Right lobe of liver (tissue), 6 donors: ENCODE data around the gene REPS2. TPM values are rescaled to one million over a fixed set of nuclear protein-coding genes. Genes with fewer than 3 reads are reported as not detected.

Experiments
- ATAC-seq, 4 donors: fragments of 200-7000 bp; cut with Tn5 transposase; one replicate each; pipeline ENCODE4 v1.9.1; 2020; ENCODE audit warnings: mild to moderate bottlenecking in 4 of 4, moderate library complexity in 4 of 4
- DNase-seq, 3 donors: peaks; one replicate each; pipeline ENCODE4 v3.0.0-alpha.2; 2020
- H3K27ac ChIP-seq, 3 donors: fragments of 200-600 bp; one replicate each; pipeline ENCODE4 v1.8.0; 2022
- H3K27me3 ChIP-seq, 2 donors: fragments of 200-600 bp; one replicate each; pipeline ENCODE4 v1.8.0; 2022
- H3K36me3 ChIP-seq, 4 donors: fragments of 200-600 bp; sonication (generic) in 1 of 4; one replicate each; pipeline versions ENCODE4 v1.5.1 to v1.8.0; 2017 to 2022; ENCODE audit warnings: control low read depth in 1 of 4
- H3K4me1 ChIP-seq, 4 donors: fragments of 200-600 bp; sonication (generic) in 1 of 4; one replicate each; pipeline versions ENCODE4 v1.5.1 to v1.8.0; 2017 to 2022; ENCODE audit warnings: control low read depth in 1 of 4
- H3K4me3 ChIP-seq, 3 donors: fragments of 200-600 bp; one replicate each; pipeline ENCODE4 v1.8.0; 2022
- H3K9me3 ChIP-seq, 4 donors: fragments of 200-600 bp; sonication (generic) in 1 of 4; one replicate each; pipeline versions ENCODE4 v1.5.1 to v1.8.0; 2017 to 2022; ENCODE audit warnings: control low read depth in 1 of 4
- CTCF ChIP-seq, 4 donors: fragments of 200-600 bp in 3 of 4; fragments of 450-650 bp in 1 of 4; IDR thresholded peaks; one replicate each; pipeline versions ENCODE4 v1.5.1 to v1.8.0; 2016 to 2022; ENCODE audit warnings: antibody characterized with exemption in 4 of 4, mild to moderate bottlenecking in 2 of 4
- POLR2A ChIP-seq: fragments of 450-650 bp; IDR thresholded peaks from one replicate; pipeline ENCODE4 v1.6.1; 2017; ENCODE audit warnings: antibody characterized with exemption, mild to moderate bottlenecking
- WGBS: methylation state at CpG from one replicate; pipeline ENCODE4 v1.1.6; 2018; ENCODE audit warnings: low coverage, low lambda C conversion rate; ENCODE audit not compliant: insufficient coverage; ENCODE audit errors: missing lambda C conversion rate; 5-methylcytosine and 5-hydroxymethylcytosine counted together
- intact Hi-C, 2 donors: fragments of 100-400 bp; cut with DNase I; formaldehyde crosslinking; loops; one replicate each; pipeline versions ENCODE4 v1.11.2 to v1.14.1; 2022
- total RNA-seq, 6 experiments: library from RNA; depleted of rRNA in 2 of 6; stranded (reverse); fragments of >200 nt in 2 of 6; fragmentation: NEBNext Ultra II Directional in 3 of 6; extraction: Animal tissue kit (Norgen Biotek cat#: 25700) in 3 of 6; gene quantifications; one replicate each; pipeline versions ENCODE4 v1.1.0 to v1.2.4, GENCODE V29; 2016 to 2023
- donor health status: DM: no; HTN: yes; CAD: no.
- donor health status: DM: no; HTN: no; CAD: no.
- donor health status: DM: no; HTN: no; CAD: no.
- donor health status: DM: no; HTN: yes; CAD: no.
- donor health status: DM: no; HTN: yes; CAD: no.

Gene REPS2
- total RNA-seq, 6 experiments from 2014 or later = 6.0 to 16.7 (median 13.1) TPM

GRCh38 chrX:16999275-16999674 lies 52.8 kb downstream of the REPS2 start:
- DNase-seq (no peak), ATAC-seq (no peak)
- H3K27me3 ChIP-seq = no peaks in the 10 kb centered on the region
- intact Hi-C loops = no loop called here
- no peak for TF ChIP-seq CTCF (IDR thresholded peaks at IDR 0.05)
- no peak for TF ChIP-seq POLR2A
- no peak overlapping the region for H3K4me3 ChIP-seq
- H3K27ac ChIP-seq = no peak overlapping the region
- H3K4me1 ChIP-seq = peaks cover 0 to 6% (median 0%) of the 10 kb centered on the region in 4 donors
- no peaks in the 10 kb centered on the region for H3K9me3 ChIP-seq
- no peaks in the 10 kb centered on the region for H3K36me3 ChIP-seq

GRCh38 chrX:17000751-17001150 lies 54.3 kb downstream of the REPS2 start:
- DNase-seq (no peak), ATAC-seq (peak in 3 of 4 donors; percentile 12 to 44 (median 38))
- no peak overlapping the region for H3K4me3 ChIP-seq
- intact Hi-C loops = no loop called here
- H3K27ac ChIP-seq = no peak overlapping the region
- no peaks in the 10 kb centered on the region for H3K9me3 ChIP-seq
- H3K4me1 ChIP-seq = peaks cover 0 to 6% (median 0%) of the 10 kb centered on the region in 4 donors
- no peak for TF ChIP-seq CTCF (IDR thresholded peaks at IDR 0.05)
- no peak for TF ChIP-seq POLR2A
- 46% methylated on average over 2 of the region's 2 CpGs for WGBS
- no peaks in the 10 kb centered on the region for H3K36me3 ChIP-seq
- H3K27me3 ChIP-seq = no peaks in the 10 kb centered on the region

- H3K27ac ChIP-seq = peak overlapping the region in 1 of 3 donors; percentile 16
- ATAC-seq = peak; percentile 54 to 69 (median 65)
- intact Hi-C loops = no loop called here
- WGBS = 62% methylated on average over 3 of the region's 3 CpGs
- TF ChIP-seq POLR2A (no peak), CTCF (IDR thresholded peaks at IDR 0.05) (no peak)
- no peaks in the 10 kb centered on the region for H3K9me3 ChIP-seq
- H3K27me3 ChIP-seq = no peaks in the 10 kb centered on the region
- H3K4me3 ChIP-seq = no peak overlapping the region
- DNase-seq = no peak
- no peaks in the 10 kb centered on the region for H3K36me3 ChIP-seq
- H3K4me1 ChIP-seq = peaks cover 0 to 5% (median 0%) of the 10 kb centered on the region in 4 donors
Observed at GRCh38 chrX:17005712-17006368, 59.4 kb downstream of the REPS2 start.

- TF ChIP-seq CTCF (IDR thresholded peaks at IDR 0.05) (peak in 1 of 4 donors; percentile 37), POLR2A (no peak)
- intact Hi-C loops = no loop called here
- no peak for DNase-seq
- 47% methylated on average over 8 of the region's 8 CpGs for WGBS
- no peaks in the 10 kb centered on the region for H3K36me3 ChIP-seq
- H3K9me3 ChIP-seq = no peaks in the 10 kb centered on the region
- H3K4me1 ChIP-seq = peaks cover 0 to 5% (median 0%) of the 10 kb centered on the region in 4 donors
- H3K4me3 ChIP-seq = no peak overlapping the region
- H3K27me3 ChIP-seq = no peaks in the 10 kb centered on the region
- H3K27ac ChIP-seq = no peak overlapping the region
- peak in 1 of 4 donors; percentile 18 for ATAC-seq
Observed at GRCh38 chrX:17007134-17007768, 60.8 kb downstream of the REPS2 start.
